NCI-H524 treated with DMSO at 0.1 percent for 48 hours (cell line): Measurements from ENCODE around the gene MRM3.
A peak's percentile ranks its signal among the peaks of the same experiment; 100 is the strongest.
"Not testable (repeated sequence)": the region's sequence is repeated elsewhere in the genome, so short reads cannot be mapped to it uniquely, and the experiment has no call there.

ENCODE experiments used
- DNase-seq: peaks from one replicate; lab custom pipeline; 2025; lab: John Stamatoyannopoulos, UW

The MRM3 gene

GRCh38 chr17:755319-755961 is 26.7 kb upstream of the MRM3 start:
- DNase-seq, result not testable (repeated sequence)

- not testable (repeated sequence) for DNase-seq
Measured at GRCh38 chr17:756010-756567, 26.1 kb upstream of the MRM3 start.

- DNase-seq, result no peak
Measured at GRCh38 chr17:759964-760363, 22.2 kb upstream of the MRM3 start.

- DNase-seq, result no peak
Measured at GRCh38 chr17:760371-760770, 21.8 kb upstream of the MRM3 start.

GRCh38 chr17:767076-767475 is 15.1 kb upstream of the MRM3 start:
- DNase-seq, result no peak

GRCh38 chr17:773016-773415 is 9.1 kb upstream of the MRM3 start:
- no peak for DNase-seq

GRCh38 chr17:773467-774312 is 8.5 kb upstream of the MRM3 start:
- no peak for DNase-seq

- no peak for DNase-seq
Measured at GRCh38 chr17:774313-774584, 7.9 kb upstream of the MRM3 start.

GRCh38 chr17:778096-778495 is 4.1 kb upstream of the MRM3 start:
- no peak for DNase-seq

GRCh38 chr17:784143-784542 is 2.0 kb downstream of the MRM3 start:
- DNase-seq, result no peak

- not testable (repeated sequence) for DNase-seq
Measured at GRCh38 chr17:785901-786300, 3.7 kb downstream of the MRM3 start.

- no peak for DNase-seq
Measured at GRCh38 chr17:787641-788221, 5.6 kb downstream of the MRM3 start.

GRCh38 chr17:788551-788950 is 6.4 kb downstream of the MRM3 start:
- DNase-seq, result no peak

- no peak for DNase-seq
Measured at GRCh38 chr17:789160-789840, 7.1 kb downstream of the MRM3 start.

- not testable (repeated sequence) for DNase-seq
Measured at GRCh38 chr17:789931-790873, 8.0 kb downstream of the MRM3 start.

- DNase-seq, result not testable (repeated sequence)
Measured at GRCh38 chr17:790874-791247, 8.7 kb downstream of the MRM3 start.

GRCh38 chr17:791829-792228 is 9.7 kb downstream of the MRM3 start:
- DNase-seq, result no peak

- no peak for DNase-seq
Measured at GRCh38 chr17:792277-792676, 10.1 kb downstream of the MRM3 start.

GRCh38 chr17:794876-795275 is 12.7 kb downstream of the MRM3 start:
- peak; percentile 23 for DNase-seq

GRCh38 chr17:795276-795675 is 13.1 kb downstream of the MRM3 start:
- no peak for DNase-seq

GRCh38 chr17:795721-796120 is 13.6 kb downstream of the MRM3 start:
- no peak for DNase-seq
